Measurements from ENCODE around the gene STRADA. TPM values are rescaled to one million over a fixed set of nuclear protein-coding genes. Genes with fewer than 3 reads are reported as not detected.
A peak's percentile ranks its signal among the peaks of the same experiment; 100 is the strongest.

The STRADA gene
- total and polyA plus RNA-seq, 2 of the 8 experiments (the other 6 are each of a cell fraction or from before 2014, with no cell fraction given): 35.6 to 43.3 TPM

- H3K4me2 ChIP-seq (ENCODE audit: insufficient read depth in 1 of 2, low read depth in 2 of 2, low read length in 2 of 2): peak within 1 kb of the TSS; percentile 89 to 98
- peak within 1 kb of the TSS; percentile 84 for H3K4ac ChIP-seq (replicated peaks; ENCODE audit: insufficient read length, low read depth, low read length)
- H3K79me2 ChIP-seq (ENCODE audit: control insufficient read depth in 1 of 2, insufficient read depth in 2 of 2, low read length in 2 of 2): peaks cover 61 to 90% of the 10 kb centered on the region in 2 experiments
- peak within 1 kb of the TSS; percentile 34; the same call in 1 of the 2 replicates for H2BK15ac ChIP-seq (ENCODE audit: low read length)
- H3K14ac ChIP-seq (ENCODE audit: insufficient read length): no peak within 1 kb of the TSS
- no peak within 1 kb of the TSS for H2BK20ac ChIP-seq (ENCODE audit: low read length)
- H3K23me2 ChIP-seq (ENCODE audit: low read depth, low read length): peaks cover 11% of the 10 kb centered on the region
- peak within 1 kb of the TSS; percentile 69; the same call in 1 of the 2 replicates for H2AK5ac ChIP-seq (ENCODE audit: low read depth, low read length)
- H3K79me1 ChIP-seq (ENCODE audit: low read depth, low read length): no peaks in the 10 kb centered on the region; the same call in 1 of the 2 replicates
- DNase-seq (ENCODE audit: low read depth in 1 of 2, low spot score in 2 of 2): peak; percentile 94 to 97
- H4K5ac ChIP-seq (ENCODE audit: insufficient read length, low read depth, low read length): peak within 1 kb of the TSS; percentile 94
- peak within 1 kb of the TSS; percentile 96 to 99 (median 98) for H3K9ac ChIP-seq (replicated peaks in 1 of 4; ENCODE audit: extremely low read depth in 1 of 4, low read depth in 3 of 4, low read length in 3 of 4)
- peaks cover 0 to 16% (median 6%) of the 10 kb centered on the region in 4 experiments; a peak in 4 of 8 replicates for H3K36me3 ChIP-seq (ENCODE audit: control insufficient read depth in 2 of 4, insufficient read depth in 4 of 4, low read length in 3 of 4)
- peak within 1 kb of the TSS; percentile 98; the same call in 1 of the 2 replicates for H4K8ac ChIP-seq (ENCODE audit: extremely low read depth, insufficient read depth, low read length)
- peak within 1 kb of the TSS; percentile 97 for H3K56ac ChIP-seq (replicated peaks; ENCODE audit: insufficient read length, low read depth, low read length)
- H2AFZ ChIP-seq (ENCODE audit: low read length): peak within 1 kb of the TSS; percentile 55; the same call in 1 of the 2 replicates
- peak within 1 kb of the TSS; percentile 84 to 97 (median 94) for H3K4me3 ChIP-seq (ENCODE audit: extremely low read depth in 1 of 4, insufficient read depth in 2 of 4, low read depth in 3 of 4, low read length in 4 of 4)
- WGBS, 2 experiments (ENCODE audit: extremely low coverage in 1 of 2, insufficient coverage in 1 of 2, insufficient read length in 1 of 2, insufficient replicate concordance in 2 of 2, low coverage in 1 of 2, low lambda C conversion rate in 2 of 2, missing lambda C conversion rate in 1 of 2): 3% methylated on average over 68 of the region's 74 CpGs; no CpG with 5 or more reads in 1 of the 2 experiments
- H3K27ac ChIP-seq (ENCODE audit: low read depth, low read length): peak within 1 kb of the TSS; percentile 99
- peaks cover 8 to 10% of the 10 kb centered on the region in 2 experiments for H4K20me1 ChIP-seq (replicated peaks in 1 of 2; ENCODE audit: control insufficient read depth in 1 of 2, insufficient read depth in 2 of 2, low read length in 2 of 2)
- no peaks in the 10 kb centered on the region; a peak in 3 of 7 replicates for H3K4me1 ChIP-seq (replicated peaks in 1 of 4; ENCODE audit: control insufficient read depth in 3 of 4, insufficient read depth in 4 of 4, low read length in 3 of 4)
- POLR2A ChIA-PET (ENCODE audit: partially characterized antibody): interaction anchor here (0.6 to 24.4 kb wide), 31 partner anchors 8 to 732 kb away, joined by 3 to 481 read pairs (median 6); partner anchors contain the start of genes FTSJ3, LIMD2, MAP3K3 and PSMC5
- FAIRE-seq: peak; percentile 71
- H3K27me3 ChIP-seq (replicated peaks in 1 of 4; ENCODE audit: control insufficient read depth in 3 of 4, extremely low read depth in 1 of 4, insufficient read depth in 3 of 4, low read length in 3 of 4): no peaks in the 10 kb centered on the region
- no peak within 1 kb of the TSS for H3K23ac ChIP-seq (ENCODE audit: insufficient read length)
- peak within 1 kb of the TSS; percentile 50; the same call in 1 of the 2 replicates for H2BK12ac ChIP-seq (ENCODE audit: low read depth, low read length)
- H2BK120ac ChIP-seq (replicated peaks; ENCODE audit: low read depth, low read length): peak within 1 kb of the TSS; percentile 7
- peak within 1 kb of the TSS; percentile 96 for H2BK5ac ChIP-seq (ENCODE audit: low read depth, low read length)
- H4K91ac ChIP-seq (replicated peaks; ENCODE audit: insufficient read length, low read length): peak within 1 kb of the TSS; percentile 80
- CTCF ChIA-PET (ENCODE audit: partially characterized antibody): interaction anchor here (0.7 to 1.6 kb wide), 3 partner anchors 10 to 75 kb away, joined by 3 to 10 read pairs (median 4); no protein-coding TSS in a partner anchor
- H3K18ac ChIP-seq (ENCODE audit: extremely low read depth, low read length): peak within 1 kb of the TSS; percentile 80
- H3K9me3 ChIP-seq (ENCODE audit: insufficient read depth in 2 of 2, low read depth in 1 of 2, low read length in 1 of 2): no peaks in the 10 kb centered on the region
- TF ChIP-seq SIRT6 (IDR thresholded peaks at IDR 0.05; ENCODE audit: low read length) (no peak), HDAC2 (IDR thresholded peaks at IDR 0.05; ENCODE audit: borderline replicate concordance in 1 of 2, low read depth in 2 of 2, low read length in 2 of 2) (no peak; a peak in 1 of 4 replicates), EZH2 (IDR thresholded peaks at IDR 0.05; ENCODE audit: low read depth, low read length, severe bottlenecking) (no peak), GABPA (IDR thresholded peaks at IDR 0.05; ENCODE audit: borderline replicate concordance, insufficient read depth, low read length) (peak; percentile 89), KDM1A (IDR thresholded peaks at IDR 0.05; ENCODE audit: borderline replicate concordance, low read length) (no peak), SP1 (IDR thresholded peaks at IDR 0.05; ENCODE audit: low read depth, low read length) (peak; percentile 63), SRF (IDR thresholded peaks at IDR 0.05; ENCODE audit: low read depth, low read length) (no peak), MAFK (IDR thresholded peaks at IDR 0.05; ENCODE audit: low read depth, low read length) (no peak)
- TF ChIP-seq, protein P1, sequence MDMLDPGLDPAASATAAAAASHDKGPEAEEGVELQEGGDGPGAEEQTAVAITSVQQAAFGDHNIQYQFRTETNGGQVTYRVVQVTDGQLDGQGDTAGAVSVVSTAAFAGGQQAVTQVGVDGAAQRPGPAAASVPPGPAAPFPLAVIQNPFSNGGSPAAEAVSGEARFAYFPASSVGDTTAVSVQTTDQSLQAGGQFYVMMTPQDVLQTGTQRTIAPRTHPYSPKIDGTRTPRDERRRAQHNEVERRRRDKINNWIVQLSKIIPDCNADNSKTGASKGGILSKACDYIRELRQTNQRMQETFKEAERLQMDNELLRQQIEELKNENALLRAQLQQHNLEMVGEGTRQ (IDR thresholded peaks at IDR 0.05; ENCODE audit: low read length): peak; percentile 82
Measured at GRCh38 chr17:63773272-63774140, 31.9 kb upstream of the STRADA start, which contains the start of gene CCDC47. Gene CCDC47, minus strand, starts transcription at chr17:63773597. Its CDS starts 7,422 bp downstream, at chr17:63766175.

Measured in H1 (cell line).